HG02763 (cell line): ENCODE results near the gene PER1.
"Not testable (repeated sequence)": the region's sequence is repeated elsewhere in the genome, so short reads cannot be mapped to it uniquely, and the experiment has no call there.

Source experiments
- ATAC-seq: cut with Tn5 transposase; IDR thresholded peaks from one replicate; pipeline ENCODE4 v1.9.1; 2021; ENCODE audit warnings: mild to moderate bottlenecking, moderate library complexity; ENCODE audit not compliant: unreplicated experiment

PER1 gene

GRCh38 chr17:8122924-8123694 is 29.1 kb downstream of the PER1 start:
- no peak for ATAC-seq

- ATAC-seq, result no peak
These were observed 29.7 kb downstream of the PER1 start for GRCh38 chr17:8122422-8122923.

GRCh38 chr17:8121681-8122421 is 30.4 kb downstream of the PER1 start:
- ATAC-seq, result no peak

- no peak for ATAC-seq
These were observed 30.9 kb downstream of the PER1 start for GRCh38 chr17:8121407-8121680.

- no peak for ATAC-seq
These were observed 31.4 kb downstream of the PER1 start for GRCh38 chr17:8120520-8121406.

- peak; percentile 32 for ATAC-seq
These were observed 32.4 kb downstream of the PER1 start for GRCh38 chr17:8119581-8120519.

- ATAC-seq, result peak; percentile 33
These were observed 33.2 kb downstream of the PER1 start for GRCh38 chr17:8118769-8119580.

GRCh38 chr17:8117980-8118768 is 34.0 kb downstream of the PER1 start, which contains the start of gene ALOXE3:
TSS of gene ALOXE3 (minus strand) at chr17:8118514. CDS start at chr17:8117990, 524 bp downstream.
- ATAC-seq, result no peak

- no peak for ATAC-seq
These were observed 34.7 kb downstream of the PER1 start for GRCh38 chr17:8117367-8117979.

- no peak for ATAC-seq
These were observed 35.4 kb downstream of the PER1 start for GRCh38 chr17:8116776-8117175.

GRCh38 chr17:8110907-8111306 is 41.3 kb downstream of the PER1 start:
- ATAC-seq, result no peak

GRCh38 chr17:8110456-8110804 is 41.8 kb downstream of the PER1 start:
- ATAC-seq, result no peak

- ATAC-seq, result no peak
These were observed 42.3 kb downstream of the PER1 start for GRCh38 chr17:8109661-8110455.

- no peak for ATAC-seq
These were observed 43.1 kb downstream of the PER1 start for GRCh38 chr17:8108972-8109660.

- not testable (repeated sequence) for ATAC-seq
These were observed 45.2 kb downstream of the PER1 start for GRCh38 chr17:8106980-8107379.

GRCh38 chr17:8105957-8106398 is 46.2 kb downstream of the PER1 start:
- ATAC-seq, result no peak

- no peak for ATAC-seq
These were observed 47.3 kb downstream of the PER1 start for GRCh38 chr17:8104911-8105310.
